NCI-H1417 treated with DMSO at 0.1 percent for 48 hours (cell line): ENCODE data around the gene ENSA.
A peak's percentile ranks its signal among the peaks of the same experiment; 100 is the strongest.
"Not testable (repeated sequence)": the region's sequence is repeated elsewhere in the genome, so short reads cannot be mapped to it uniquely, and the experiment has no call there.

Experiments
- DNase-seq: peaks from one replicate; lab custom pipeline; 2025; lab: John Stamatoyannopoulos, UW

The ENSA gene

GRCh38 chr1:150629115-150629928 is at the start of gene ENSA:
Gene ENSA, minus strand, starts transcription at chr1:150629612. Its CDS starts 142 bp downstream, at chr1:150629470.
- peak; percentile 92 for DNase-seq

- no peak for DNase-seq
Observed at GRCh38 chr1:150678988-150679387, 49.6 kb upstream of the ENSA start.

- no peak for DNase-seq
Observed at GRCh38 chr1:150674881-150675280, 45.5 kb upstream of the ENSA start.

GRCh38 chr1:150663321-150663720 is 33.9 kb upstream of the ENSA start:
- no peak for DNase-seq

GRCh38 chr1:150662811-150663210 is 33.4 kb upstream of the ENSA start:
- DNase-seq, result no peak

GRCh38 chr1:150661156-150661555 is 31.7 kb upstream of the ENSA start:
- no peak for DNase-seq

GRCh38 chr1:150660584-150660983 is 31.2 kb upstream of the ENSA start:
- DNase-seq, result no peak

- not testable (repeated sequence) for DNase-seq
Observed at GRCh38 chr1:150657064-150657463, 27.7 kb upstream of the ENSA start.

GRCh38 chr1:150654635-150655034 is 25.2 kb upstream of the ENSA start:
- not testable (repeated sequence) for DNase-seq

GRCh38 chr1:150650193-150650592 is 20.8 kb upstream of the ENSA start:
- peak; percentile 38 for DNase-seq

- DNase-seq, result no peak
Observed at GRCh38 chr1:150649441-150650075, 20.1 kb upstream of the ENSA start.

- no peak for DNase-seq
Observed at GRCh38 chr1:150642296-150642695, 12.9 kb upstream of the ENSA start.

GRCh38 chr1:150641126-150641815 is 11.9 kb upstream of the ENSA start:
- not testable (repeated sequence) for DNase-seq

GRCh38 chr1:150638430-150638829 is 9.0 kb upstream of the ENSA start:
- not testable (repeated sequence) for DNase-seq

- DNase-seq, result not testable (repeated sequence)
Observed at GRCh38 chr1:150634839-150635622, 5.6 kb upstream of the ENSA start.

GRCh38 chr1:150628766-150629114 is 672 bp downstream of the ENSA start:
- no peak for DNase-seq

GRCh38 chr1:150627826-150628410 is 1.5 kb downstream of the ENSA start:
- DNase-seq, result no peak

- DNase-seq, result no peak
Observed at GRCh38 chr1:150626150-150626549, 3.3 kb downstream of the ENSA start.

- DNase-seq, result not testable (repeated sequence)
Observed at GRCh38 chr1:150624546-150624945, 4.9 kb downstream of the ENSA start.

- not testable (repeated sequence) for DNase-seq
Observed at GRCh38 chr1:150624134-150624533, 5.3 kb downstream of the ENSA start.

- no peak for DNase-seq
Observed at GRCh38 chr1:150622303-150622975, 7.0 kb downstream of the ENSA start.
